ENCODE data around the gene NCKAP5.
A peak's percentile ranks its signal among the peaks of the same experiment; 100 is the strongest.

NCKAP5 gene

GRCh38 chr2:132948211-132948610, 620.1 kb downstream of the NCKAP5 start:
- WGBS, result 74% methylated on average over 6 of the region's 6 CpGs
- H3K27ac ChIP-seq (ENCODE audit: low read length, poor library complexity, severe bottlenecking), result no peak overlapping the region
- no peak overlapping the region for H3K18ac ChIP-seq (ENCODE audit: low read depth in 1 of 2, low read length in 2 of 2)
- no peak overlapping the region for H2AK5ac ChIP-seq (ENCODE audit: low read length, severe bottlenecking)
- H4K91ac ChIP-seq (ENCODE audit: low read length), result no peak overlapping the region
- H3K27me3 ChIP-seq (ENCODE audit: control insufficient read depth in 1 of 2, insufficient read depth in 1 of 2, low read length in 2 of 2), result no peaks in the 10 kb centered on the region
- no peak overlapping the region for H2BK12ac ChIP-seq (ENCODE audit: low read length in 2 of 2)
- H3K14ac ChIP-seq (ENCODE audit: low read length in 2 of 2), result no peak overlapping the region
- no peaks in the 10 kb centered on the region for H3K36me3 ChIP-seq (ENCODE audit: control insufficient read depth in 1 of 2, insufficient read depth in 2 of 2, low read depth in 1 of 2, low read length in 2 of 2)
- no peak overlapping the region for H2BK15ac ChIP-seq (ENCODE audit: low read depth, poor library complexity, severe bottlenecking)
- no peak overlapping the region for H2BK120ac ChIP-seq (ENCODE audit: low read depth, low read length)
- H3K4ac ChIP-seq (ENCODE audit: low read depth in 1 of 2, low read length in 2 of 2), result no peak overlapping the region
- peaks cover 6% of the 10 kb centered on the region for H3K4me1 ChIP-seq (ENCODE audit: control insufficient read depth, insufficient read depth, low read depth, low read length)
- H2AFZ ChIP-seq (ENCODE audit: low read depth, low read length), result no peak overlapping the region
- H3K4me2 ChIP-seq (ENCODE audit: low read length, poor library complexity, severe bottlenecking), result no peak overlapping the region
- H3K9ac ChIP-seq (ENCODE audit: low read length), result no peak overlapping the region
- peaks cover 2% of the 10 kb centered on the region for H3K9me3 ChIP-seq (ENCODE audit: control insufficient read depth, low read length)
- no peak overlapping the region for H2BK5ac ChIP-seq (ENCODE audit: low read depth, low read length, poor library complexity, severe bottlenecking)
- no peak overlapping the region for H3K4me3 ChIP-seq (ENCODE audit: insufficient read depth in 1 of 2, low read depth in 1 of 2, low read length in 2 of 2)
- DNase-seq, result no peak
- no peak overlapping the region for H4K8ac ChIP-seq (ENCODE audit: low read length)
- no peaks in the 10 kb centered on the region for H3K79me1 ChIP-seq (replicated peaks; ENCODE audit: low read length, poor library complexity, severe bottlenecking)
- no peak overlapping the region for H3K23ac ChIP-seq (ENCODE audit: low read length in 2 of 2)

GRCh38 chr2:132943829-132944228, 624.4 kb downstream of the NCKAP5 start:
- Histone ChIP-seq H3K4me2 (ENCODE audit: low read length, poor library complexity, severe bottlenecking) (no peak overlapping the region), H3K23ac (ENCODE audit: low read length in 2 of 2) (no peak overlapping the region), H4K8ac (ENCODE audit: low read length) (no peak overlapping the region), H2BK120ac (ENCODE audit: low read depth, low read length) (no peak overlapping the region), H3K4me3 (ENCODE audit: insufficient read depth in 1 of 2, low read depth in 1 of 2, low read length in 2 of 2) (no peak overlapping the region), H3K4me1 (ENCODE audit: control insufficient read depth, insufficient read depth, low read depth, low read length) (peaks cover 6% of the 10 kb centered on the region), H2BK12ac (ENCODE audit: low read length in 2 of 2) (no peak overlapping the region), H4K91ac (ENCODE audit: low read length) (no peak overlapping the region), H3K9me3 (ENCODE audit: control insufficient read depth, low read length) (peaks cover 2% of the 10 kb centered on the region), H2AK5ac (ENCODE audit: low read length, severe bottlenecking) (no peak overlapping the region), H3K14ac (ENCODE audit: low read length in 2 of 2) (no peak overlapping the region), H3K18ac (ENCODE audit: low read depth in 1 of 2, low read length in 2 of 2) (no peak overlapping the region), H2AFZ (ENCODE audit: low read depth, low read length) (no peak overlapping the region), H3K27ac (ENCODE audit: low read length, poor library complexity, severe bottlenecking) (peak overlapping the region; percentile 45), H3K27me3 (ENCODE audit: control insufficient read depth in 1 of 2, insufficient read depth in 1 of 2, low read length in 2 of 2) (no peaks in the 10 kb centered on the region), H3K4ac (ENCODE audit: low read depth in 1 of 2, low read length in 2 of 2) (no peak overlapping the region), H2BK5ac (ENCODE audit: low read depth, low read length, poor library complexity, severe bottlenecking) (no peak overlapping the region), H3K9ac (ENCODE audit: low read length) (no peak overlapping the region), H2BK15ac (ENCODE audit: low read depth, poor library complexity, severe bottlenecking) (no peak overlapping the region), H3K79me1 (replicated peaks; ENCODE audit: low read length, poor library complexity, severe bottlenecking) (no peaks in the 10 kb centered on the region), H3K36me3 (ENCODE audit: control insufficient read depth in 1 of 2, insufficient read depth in 2 of 2, low read depth in 1 of 2, low read length in 2 of 2) (no peaks in the 10 kb centered on the region)
- 85% methylated on average over 5 of the region's 5 CpGs for WGBS
- DNase-seq, result no peak

GRCh38 chr2:132941296-132942020, 626.8 kb downstream of the NCKAP5 start:
- no peak overlapping the region for H3K14ac ChIP-seq (ENCODE audit: low read length in 2 of 2)
- no peak overlapping the region for H3K27ac ChIP-seq (ENCODE audit: low read length, poor library complexity, severe bottlenecking)
- H2BK15ac ChIP-seq (ENCODE audit: low read depth, poor library complexity, severe bottlenecking), result no peak overlapping the region
- H2AK5ac ChIP-seq (ENCODE audit: low read length, severe bottlenecking), result no peak overlapping the region
- H3K27me3 ChIP-seq (ENCODE audit: control insufficient read depth in 1 of 2, insufficient read depth in 1 of 2, low read length in 2 of 2), result no peaks in the 10 kb centered on the region
- no peak overlapping the region for H3K4ac ChIP-seq (ENCODE audit: low read depth in 1 of 2, low read length in 2 of 2)
- H3K4me2 ChIP-seq (ENCODE audit: low read length, poor library complexity, severe bottlenecking), result no peak overlapping the region
- no peak overlapping the region for H2AFZ ChIP-seq (ENCODE audit: low read depth, low read length)
- H3K4me1 ChIP-seq (ENCODE audit: control insufficient read depth, insufficient read depth, low read depth, low read length), result peaks cover 6% of the 10 kb centered on the region
- no peak overlapping the region for H2BK120ac ChIP-seq (ENCODE audit: low read depth, low read length)
- H4K8ac ChIP-seq (ENCODE audit: low read length), result no peak overlapping the region
- H3K9me3 ChIP-seq (ENCODE audit: control insufficient read depth, low read length), result peaks cover 2% of the 10 kb centered on the region
- H3K36me3 ChIP-seq (ENCODE audit: control insufficient read depth in 1 of 2, insufficient read depth in 2 of 2, low read depth in 1 of 2, low read length in 2 of 2), result no peaks in the 10 kb centered on the region
- H3K18ac ChIP-seq (ENCODE audit: low read depth in 1 of 2, low read length in 2 of 2), result no peak overlapping the region
- no peaks in the 10 kb centered on the region for H3K79me1 ChIP-seq (replicated peaks; ENCODE audit: low read length, poor library complexity, severe bottlenecking)
- no peak overlapping the region for H2BK5ac ChIP-seq (ENCODE audit: low read depth, low read length, poor library complexity, severe bottlenecking)
- H4K91ac ChIP-seq (ENCODE audit: low read length), result no peak overlapping the region
- H2BK12ac ChIP-seq (ENCODE audit: low read length in 2 of 2), result no peak overlapping the region
- H3K9ac ChIP-seq (ENCODE audit: low read length), result no peak overlapping the region
- no peak for DNase-seq
- H3K4me3 ChIP-seq (ENCODE audit: insufficient read depth in 1 of 2, low read depth in 1 of 2, low read length in 2 of 2), result no peak overlapping the region
- WGBS, result 89% methylated on average over 1 of the region's 4 CpGs
- H3K23ac ChIP-seq (ENCODE audit: low read length in 2 of 2), result no peak overlapping the region

- no peaks in the 10 kb centered on the region for H3K27me3 ChIP-seq (ENCODE audit: control insufficient read depth in 1 of 2, insufficient read depth in 1 of 2, low read length in 2 of 2)
- WGBS, result 26% methylated on average over 2 of the region's 2 CpGs
These were observed 630.6 kb downstream of the NCKAP5 start for GRCh38 chr2:132937629-132938028.

More at GRCh38 chr2:132937629-132938028, 630.6 kb downstream of the NCKAP5 start:
- Histone ChIP-seq H3K4me1 (ENCODE audit: control insufficient read depth, insufficient read depth, low read depth, low read length) (peaks cover 4% of the 10 kb centered on the region), H3K14ac (ENCODE audit: low read length in 2 of 2) (no peak overlapping the region), H2AFZ (ENCODE audit: low read depth, low read length) (no peak overlapping the region), H2BK15ac (ENCODE audit: low read depth, poor library complexity, severe bottlenecking) (no peak overlapping the region), H3K4me3 (ENCODE audit: insufficient read depth in 1 of 2, low read depth in 1 of 2, low read length in 2 of 2) (no peak overlapping the region), H3K4ac (ENCODE audit: low read depth in 1 of 2, low read length in 2 of 2) (no peak overlapping the region), H3K4me2 (ENCODE audit: low read length, poor library complexity, severe bottlenecking) (no peak overlapping the region), H2BK120ac (ENCODE audit: low read depth, low read length) (no peak overlapping the region), H3K18ac (ENCODE audit: low read depth in 1 of 2, low read length in 2 of 2) (no peak overlapping the region), H3K36me3 (ENCODE audit: control insufficient read depth in 1 of 2, insufficient read depth in 2 of 2, low read depth in 1 of 2, low read length in 2 of 2) (no peaks in the 10 kb centered on the region), H2AK5ac (ENCODE audit: low read length, severe bottlenecking) (no peak overlapping the region), H4K91ac (ENCODE audit: low read length) (no peak overlapping the region), H3K9me3 (ENCODE audit: control insufficient read depth, low read length) (no peaks in the 10 kb centered on the region), H2BK12ac (ENCODE audit: low read length in 2 of 2) (no peak overlapping the region), H4K8ac (ENCODE audit: low read length) (no peak overlapping the region), H2BK5ac (ENCODE audit: low read depth, low read length, poor library complexity, severe bottlenecking) (no peak overlapping the region), H3K9ac (ENCODE audit: low read length) (no peak overlapping the region), H3K27ac (ENCODE audit: low read length, poor library complexity, severe bottlenecking) (no peak overlapping the region), H3K79me1 (replicated peaks; ENCODE audit: low read length, poor library complexity, severe bottlenecking) (no peaks in the 10 kb centered on the region), H3K23ac (ENCODE audit: low read length in 2 of 2) (no peak overlapping the region)
- DNase-seq, result no peak
